ENCODE data around the gene EML3. TPM values are rescaled to one million over a fixed set of nuclear protein-coding genes. Genes with fewer than 3 reads are reported as not detected.

The EML3 gene
- total and polyA plus RNA-seq, 2 of the 8 experiments (the other 6 are each of a cell fraction or from before 2014, with no cell fraction given), result 19.2 to 29.9 TPM

- Histone ChIP-seq H2AFZ (ENCODE audit: low read length) (no peak overlapping the region), H3K56ac (replicated peaks; ENCODE audit: insufficient read length, low read depth, low read length) (no peak overlapping the region), H3K23me2 (ENCODE audit: low read depth, low read length) (peaks cover 8% of the 10 kb centered on the region), H3K27ac (ENCODE audit: low read depth, low read length) (no peak overlapping the region), H3K79me1 (ENCODE audit: low read depth, low read length) (0 out of 2 replicates have a peak, but pooled peaks cover 2% of the 10 kb centered on the region), H3K23ac (ENCODE audit: insufficient read length) (no peak overlapping the region), H3K27me3 (replicated peaks in 1 of 4; ENCODE audit: control insufficient read depth in 3 of 4, extremely low read depth in 1 of 4, insufficient read depth in 3 of 4, low read length in 3 of 4) (no peaks in the 10 kb centered on the region), H3K14ac (ENCODE audit: insufficient read length) (no peak overlapping the region), H2BK20ac (ENCODE audit: low read length) (no peak overlapping the region), H3K4me1 (replicated peaks in 1 of 4; ENCODE audit: control insufficient read depth in 3 of 4, insufficient read depth in 4 of 4, low read length in 3 of 4) (peaks cover 0 to 8% (median 4%) of the 10 kb centered on the region in 4 experiments; a peak in 3 of 7 replicates), H3K4me2 (ENCODE audit: insufficient read depth in 1 of 2, low read depth in 2 of 2, low read length in 2 of 2) (no peak overlapping the region), H2BK5ac (ENCODE audit: low read depth, low read length) (no peak overlapping the region), H2BK120ac (replicated peaks; ENCODE audit: low read depth, low read length) (no peak overlapping the region), H3K9me3 (ENCODE audit: insufficient read depth in 2 of 2, low read depth in 1 of 2, low read length in 1 of 2) (no peaks in the 10 kb centered on the region), H4K5ac (ENCODE audit: insufficient read length, low read depth, low read length) (no peak overlapping the region), H4K8ac (ENCODE audit: extremely low read depth, insufficient read depth, low read length) (no peak overlapping the region; the same call in 1 of the 2 replicates), H3K9ac (replicated peaks in 1 of 4; ENCODE audit: extremely low read depth in 1 of 4, low read depth in 3 of 4, low read length in 3 of 4) (no peak overlapping the region), H4K91ac (replicated peaks; ENCODE audit: insufficient read length, low read length) (no peak overlapping the region), H4K20me1 (replicated peaks in 1 of 2; ENCODE audit: control insufficient read depth in 1 of 2, insufficient read depth in 2 of 2, low read length in 2 of 2) (peaks cover 0 to 3% of the 10 kb centered on the region in 2 experiments), H3K18ac (ENCODE audit: extremely low read depth, low read length) (no peak overlapping the region), H3K4ac (replicated peaks; ENCODE audit: insufficient read length, low read depth, low read length) (no peak overlapping the region), H3K79me2 (ENCODE audit: control insufficient read depth in 1 of 2, insufficient read depth in 2 of 2, low read length in 2 of 2) (peaks cover 0 to under 1% of the 10 kb centered on the region in 2 experiments; a peak in 2 of 4 replicates), H2BK15ac (ENCODE audit: low read length) (no peak overlapping the region), H3K4me3 (ENCODE audit: extremely low read depth in 1 of 4, insufficient read depth in 2 of 4, low read depth in 3 of 4, low read length in 4 of 4) (no peak overlapping the region), H2BK12ac (ENCODE audit: low read depth, low read length) (no peak overlapping the region), H3K36me3 (ENCODE audit: control insufficient read depth in 2 of 4, insufficient read depth in 4 of 4, low read length in 3 of 4) (peaks cover 2 to 25% (median 15%) of the 10 kb centered on the region in 4 experiments; a peak in 7 of 8 replicates), H2AK5ac (ENCODE audit: low read depth, low read length) (no peak overlapping the region)
- DNase-seq (ENCODE audit: low read depth in 1 of 2, low spot score in 2 of 2), result no peak
- FAIRE-seq, result no peak
- POLR2A ChIA-PET (ENCODE audit: partially characterized antibody), result interaction anchor here (0.6 to 20.7 kb wide), 5 partner anchors 11 to 248 kb away, joined by 3 to 336 read pairs (median 4); partner anchors contain the start of genes B3GAT3, C11orf98 and CSKMT
- TF ChIP-seq BCL11A (IDR thresholded peaks at IDR 0.05; ENCODE audit: low read depth in 2 of 2, low read length in 2 of 2) (no peak), ATF2 (IDR thresholded peaks at IDR 0.05; ENCODE audit: low read length) (no peak), ZNF274 (IDR thresholded peaks at IDR 0.05; ENCODE audit: borderline replicate concordance, extremely low read depth, low read length) (no peak), CTBP2 (IDR thresholded peaks at IDR 0.05; ENCODE audit: borderline replicate concordance, insufficient read depth, insufficient read length, low read length) (no peak), CHD1 (IDR thresholded peaks at IDR 0.05; ENCODE audit: low read depth, low read length) (no peak), SP4 (IDR thresholded peaks at IDR 0.05; ENCODE audit: low read length) (no peak), RFX5 (IDR thresholded peaks at IDR 0.05; ENCODE audit: borderline replicate concordance, low read depth, low read length) (no peak), CBX5 (IDR thresholded peaks at IDR 0.05; ENCODE audit: low read depth, low read length) (no peak), KDM4A (IDR thresholded peaks at IDR 0.05; ENCODE audit: low read depth, low read length, severe bottlenecking) (no peak), HDAC6 (IDR thresholded peaks at IDR 0.05; ENCODE audit: low read depth, low read length) (no peak), TEAD4 (IDR thresholded peaks at IDR 0.05; ENCODE audit: low read depth, low read length) (no peak), GTF2F1 (IDR thresholded peaks at IDR 0.05; ENCODE audit: borderline replicate concordance, low read depth, low read length) (no peak)
- CTCF ChIA-PET (ENCODE audit: partially characterized antibody), result no interaction called here
- 88% methylated on average over 11 of the region's 11 CpGs; no CpG with 5 or more reads in 1 of the 2 experiments for WGBS, 2 experiments (ENCODE audit: extremely low coverage in 1 of 2, insufficient coverage in 1 of 2, insufficient read length in 1 of 2, insufficient replicate concordance in 2 of 2, low coverage in 1 of 2, low lambda C conversion rate in 2 of 2, missing lambda C conversion rate in 1 of 2)
These were observed 34.0 kb downstream of the EML3 start for GRCh38 chr11:62578541-62578940.
